Measurements from ENCODE around the gene FBP2. TPM values are rescaled to one million over a fixed set of nuclear protein-coding genes. Genes with fewer than 3 reads are reported as not detected.
"Not testable (repeated sequence)": the region's sequence is repeated elsewhere in the genome, so short reads cannot be mapped to it uniquely, and the experiment has no call there.

The FBP2 gene
- total and polyA plus RNA-seq, 8 donors = 0.46 to 0.95 (median 0.60) TPM; not detected in 1

GRCh38 chr9:94553029-94553938 lies 40.3 kb downstream of the FBP2 start:
- DNase-seq (peak in 2 of 6 donors; percentile 23 to 46), FAIRE-seq (no peak), ATAC-seq (peak in 2 of 4 donors; percentile 20 to 40)
- intact Hi-C loops (cut with DNase I) = no loop called here
- H3K36me3 ChIP-seq = no peaks in the 10 kb centered on the region
- no peaks in the 10 kb centered on the region for H3K9me3 ChIP-seq
- H3K27me3 ChIP-seq = no peaks in the 10 kb centered on the region
- peak overlapping the region in 2 of 4 donors; percentile 49 for H3K4me3 ChIP-seq
- TF ChIP-seq, protein P1, sequence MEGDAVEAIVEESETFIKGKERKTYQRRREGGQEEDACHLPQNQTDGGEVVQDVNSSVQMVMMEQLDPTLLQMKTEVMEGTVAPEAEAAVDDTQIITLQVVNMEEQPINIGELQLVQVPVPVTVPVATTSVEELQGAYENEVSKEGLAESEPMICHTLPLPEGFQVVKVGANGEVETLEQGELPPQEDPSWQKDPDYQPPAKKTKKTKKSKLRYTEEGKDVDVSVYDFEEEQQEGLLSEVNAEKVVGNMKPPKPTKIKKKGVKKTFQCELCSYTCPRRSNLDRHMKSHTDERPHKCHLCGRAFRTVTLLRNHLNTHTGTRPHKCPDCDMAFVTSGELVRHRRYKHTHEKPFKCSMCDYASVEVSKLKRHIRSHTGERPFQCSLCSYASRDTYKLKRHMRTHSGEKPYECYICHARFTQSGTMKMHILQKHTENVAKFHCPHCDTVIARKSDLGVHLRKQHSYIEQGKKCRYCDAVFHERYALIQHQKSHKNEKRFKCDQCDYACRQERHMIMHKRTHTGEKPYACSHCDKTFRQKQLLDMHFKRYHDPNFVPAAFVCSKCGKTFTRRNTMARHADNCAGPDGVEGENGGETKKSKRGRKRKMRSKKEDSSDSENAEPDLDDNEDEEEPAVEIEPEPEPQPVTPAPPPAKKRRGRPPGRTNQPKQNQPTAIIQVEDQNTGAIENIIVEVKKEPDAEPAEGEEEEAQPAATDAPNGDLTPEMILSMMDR (IDR thresholded peaks at IDR 0.05) = no peak
- WGBS, 2 donors = 76 to 89% methylated on average over 29 of the region's 29 CpGs
- H3K4me1 ChIP-seq = no peaks in the 10 kb centered on the region
- H3K27ac ChIP-seq = no peak overlapping the region

- no peaks in the 10 kb centered on the region for H3K27me3 ChIP-seq
- intact Hi-C loops (cut with DNase I) = no loop called here
- TF ChIP-seq, protein P1 (IDR thresholded peaks at IDR 0.05) = no peak
- ATAC-seq = no peak
- H3K4me1 ChIP-seq = no peaks in the 10 kb centered on the region
- no peak for DNase-seq
- H3K27ac ChIP-seq = no peak overlapping the region
- 70 to 80% methylated on average over 1 of the region's 1 CpG for WGBS, 2 donors
- no peaks in the 10 kb centered on the region for H3K9me3 ChIP-seq
- no peak overlapping the region for H3K4me3 ChIP-seq
- no peaks in the 10 kb centered on the region for H3K36me3 ChIP-seq
- no peak for FAIRE-seq
Observed at GRCh38 chr9:94545940-94546339, 47.7 kb downstream of the FBP2 start.

- H3K9me3 ChIP-seq; intact Hi-C loops (cut with DNase I); H3K4me3 ChIP-seq; H3K27ac ChIP-seq; DNase-seq; ATAC-seq; H3K27me3 ChIP-seq; FAIRE-seq; H3K36me3 ChIP-seq; H3K4me1 ChIP-seq: not testable (repeated sequence)
- 85% methylated on average over 2 of the region's 5 CpGs for WGBS, 2 donors
Observed at GRCh38 chr9:94544335-94544734, 49.3 kb downstream of the FBP2 start.

DNA sequence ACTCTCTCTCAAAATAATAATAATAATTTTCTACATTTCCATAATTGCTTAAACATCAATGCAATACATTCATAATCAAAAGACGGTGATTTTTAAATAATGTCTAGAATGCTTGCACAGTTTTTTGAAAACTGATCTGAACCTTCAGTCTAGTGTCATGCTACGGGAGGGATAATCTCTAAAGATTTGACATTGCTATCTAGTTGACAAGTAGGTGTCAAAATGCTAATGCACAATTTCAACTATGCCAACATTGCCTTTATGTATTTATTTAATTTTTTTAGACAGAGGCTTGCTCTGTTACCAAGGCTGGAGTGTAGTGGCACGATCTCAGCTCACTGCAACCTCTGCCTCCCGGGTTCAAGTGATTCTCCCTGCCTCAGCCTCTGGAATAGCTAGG lies 54.7 kb downstream of the FBP2 start:
- no peak overlapping the region for H3K4me3 ChIP-seq
- H3K36me3 ChIP-seq = no peaks in the 10 kb centered on the region
- no peaks in the 10 kb centered on the region for H3K4me1 ChIP-seq
- DNase-seq (no peak), FAIRE-seq (no peak), ATAC-seq (no peak)
- intact Hi-C loops (cut with DNase I) = no loop called here
- H3K9me3 ChIP-seq = no peaks in the 10 kb centered on the region
- no peak overlapping the region for H3K27ac ChIP-seq
- no peaks in the 10 kb centered on the region for H3K27me3 ChIP-seq
- TF ChIP-seq, protein P1 (IDR thresholded peaks at IDR 0.05) = no peak
- WGBS, 2 donors = 92 to 94% methylated on average over 4 of the region's 4 CpGs

- no peaks in the 10 kb centered on the region for H3K36me3 ChIP-seq
- no peak overlapping the region for H3K4me3 ChIP-seq
- no peaks in the 10 kb centered on the region for H3K27me3 ChIP-seq
- 86 to 89% methylated on average over 4 of the region's 4 CpGs for WGBS, 2 donors
- ATAC-seq = no peak
- TF ChIP-seq, protein P1 (IDR thresholded peaks at IDR 0.05) = no peak
- H3K9me3 ChIP-seq = no peaks in the 10 kb centered on the region
- intact Hi-C loops (cut with DNase I) = no loop called here
- no peak for DNase-seq
- peaks cover 0 to 5% (median 4%) of the 10 kb centered on the region in 3 donors for H3K4me1 ChIP-seq
- no peak overlapping the region for H3K27ac ChIP-seq
- no peak for FAIRE-seq
Observed at GRCh38 chr9:94534901-94535300, 58.7 kb downstream of the FBP2 start.
